GM19351 (cell line): ENCODE results near the gene GLCE.
"Not testable (repeated sequence)": the region's sequence is repeated elsewhere in the genome, so short reads cannot be mapped to it uniquely, and the experiment has no call there.

Experiments used
- ATAC-seq: cut with Tn5 transposase; IDR thresholded peaks from one replicate; pipeline ENCODE4 v1.9.1; 2021; ENCODE audit warnings: mild to moderate bottlenecking, moderate library complexity; ENCODE audit not compliant: unreplicated experiment

The GLCE gene

GRCh38 chr15:69265347-69265955 lies 105.0 kb downstream of the GLCE start:
- no peak for ATAC-seq

DNA sequence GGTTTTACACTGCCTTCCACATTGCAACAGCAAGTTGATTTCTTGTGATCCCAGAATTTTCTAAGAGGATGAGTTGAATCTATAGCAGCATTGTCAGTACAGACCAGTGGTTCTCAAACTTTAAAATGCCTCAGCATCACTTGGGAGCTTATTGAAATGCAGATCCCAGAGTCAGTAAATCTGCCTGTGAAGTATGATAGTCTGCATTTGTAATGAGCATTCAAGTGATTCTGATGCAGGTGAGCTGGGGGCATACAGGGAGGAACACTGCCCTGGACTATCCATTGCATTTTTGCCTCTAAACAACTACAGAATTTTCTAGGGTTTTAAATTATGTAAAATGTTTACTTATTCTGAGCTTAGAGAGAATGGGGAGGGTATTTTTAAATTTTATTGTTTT lies 110.8 kb downstream of the GLCE start:
- ATAC-seq: no peak

- no peak for ATAC-seq
Measured at GRCh38 chr15:69272139-69272538, 111.7 kb downstream of the GLCE start.

DNA sequence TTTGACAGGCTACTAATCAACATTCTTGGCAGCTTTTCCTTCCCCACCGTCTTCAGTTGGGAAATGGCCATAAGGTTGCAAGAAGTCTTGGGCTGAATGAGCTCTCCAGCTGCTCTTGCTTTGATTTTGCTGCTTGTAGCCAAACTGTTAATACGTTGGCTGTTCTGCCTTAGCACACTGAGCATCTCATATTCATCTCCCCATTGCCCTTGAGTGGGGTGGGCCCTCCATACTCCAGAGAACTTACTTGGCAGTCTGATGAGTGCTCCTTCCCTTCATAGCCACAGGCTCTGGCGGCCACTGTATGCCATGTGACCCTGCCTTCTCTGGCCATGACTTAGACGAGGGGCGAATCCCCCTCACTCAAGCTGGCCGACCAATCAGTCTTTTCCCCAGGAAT lies 112.5 kb downstream of the GLCE start:
- ATAC-seq: no peak

DNA sequence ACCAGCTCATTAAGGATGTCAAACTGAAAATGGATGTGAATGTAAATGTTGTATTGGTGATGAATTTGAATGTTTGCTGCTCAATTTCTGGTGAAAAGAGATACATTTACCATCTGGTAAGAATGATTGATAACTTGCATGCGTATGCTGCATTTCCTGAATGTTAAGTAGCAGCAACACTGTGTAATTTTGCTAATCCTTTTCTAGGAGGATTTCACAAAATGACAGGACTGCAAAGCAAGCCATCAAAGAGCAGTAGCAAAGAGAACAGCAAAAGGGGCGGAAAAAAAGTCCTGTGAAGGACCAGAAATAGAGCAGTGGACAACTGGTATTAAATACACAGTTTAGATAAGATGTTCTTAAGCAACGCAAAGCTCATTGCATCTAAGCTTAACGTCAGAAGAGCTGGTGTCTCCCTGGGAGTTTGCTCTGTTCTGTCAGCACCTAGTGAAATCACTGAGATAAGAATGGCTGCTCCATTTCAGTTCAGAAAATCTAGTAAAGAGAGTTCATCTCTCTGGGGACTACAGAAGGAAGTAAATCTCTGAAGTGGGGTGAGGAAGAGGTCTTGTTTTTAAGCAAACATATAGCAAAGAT lies 114.7 kb downstream of the GLCE start:
- no peak for ATAC-seq

GRCh38 chr15:69275933-69276560 lies 115.6 kb downstream of the GLCE start:
- ATAC-seq: no peak

DNA sequence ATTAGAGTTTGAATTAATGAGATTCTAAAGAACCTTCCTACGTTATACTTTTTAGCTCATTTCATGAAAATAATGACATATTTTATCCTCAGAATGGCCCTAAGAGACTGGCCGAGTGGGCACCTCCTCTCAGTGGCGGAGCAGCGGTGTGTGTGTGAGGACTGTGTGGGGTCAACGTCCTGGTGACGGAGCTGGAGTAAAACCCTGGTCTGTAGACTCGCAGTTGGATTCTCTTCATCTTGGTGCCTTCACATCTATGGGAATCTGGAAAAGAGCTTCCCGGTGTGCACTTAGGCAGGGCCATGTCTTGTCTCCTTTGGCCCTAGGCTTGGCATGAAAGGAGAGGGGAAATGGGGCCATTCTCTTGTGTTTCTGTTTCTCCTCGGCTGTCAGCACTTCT lies 116.9 kb downstream of the GLCE start:
- ATAC-seq: no peak

GRCh38 chr15:69279636-69280035 lies 119.2 kb downstream of the GLCE start:
- no peak for ATAC-seq

DNA sequence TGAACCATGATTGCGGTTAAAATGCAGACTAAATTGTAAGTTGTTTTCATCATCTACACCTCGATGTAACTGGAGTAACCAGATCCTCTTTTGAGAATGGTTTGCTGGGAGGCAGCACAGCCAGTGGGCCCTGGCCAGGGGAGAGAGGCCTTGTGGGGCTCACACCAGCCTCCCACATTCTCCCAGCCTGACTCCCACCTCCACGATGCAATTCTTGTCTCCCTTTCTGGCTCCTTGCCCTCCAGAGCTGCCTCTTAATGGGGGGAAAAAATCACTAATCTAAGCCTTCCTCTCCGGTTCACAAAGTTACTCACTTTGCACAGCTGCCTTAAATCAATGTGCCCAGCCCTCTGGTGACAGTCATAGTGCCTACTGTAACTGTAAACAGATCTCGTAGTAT lies 120.3 kb downstream of the GLCE start:
- no peak for ATAC-seq

DNA sequence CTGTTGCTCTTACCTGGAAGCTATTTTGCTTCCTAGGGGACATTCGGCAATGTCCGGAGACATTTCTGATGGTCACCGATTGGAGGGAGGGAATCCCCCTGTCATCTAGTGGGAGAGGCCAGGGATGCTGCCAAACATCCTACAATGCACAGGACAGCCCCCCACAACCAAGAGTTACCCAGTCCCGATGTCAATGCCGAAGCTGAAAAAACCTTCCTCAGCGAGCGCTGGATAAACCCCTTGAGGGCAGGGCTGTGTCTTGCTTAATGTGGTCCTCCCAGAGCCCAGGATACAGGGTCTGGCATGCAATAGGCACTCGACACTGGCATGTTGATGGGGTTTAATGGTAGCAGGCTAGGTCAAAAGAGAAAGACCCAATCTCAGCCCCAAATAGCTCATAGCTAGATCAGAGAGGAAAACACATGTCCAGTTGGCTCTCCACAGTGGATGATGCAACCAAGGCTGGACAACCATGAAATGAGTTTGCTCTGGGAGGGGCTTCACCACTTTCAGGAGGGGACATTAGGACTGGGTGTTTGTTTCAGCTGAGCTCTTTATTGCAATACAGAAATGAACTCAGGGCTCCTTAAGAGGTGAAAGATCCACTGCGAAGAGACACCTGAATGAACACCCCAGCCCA lies 121.8 kb downstream of the GLCE start:
- ATAC-seq: no peak

DNA sequence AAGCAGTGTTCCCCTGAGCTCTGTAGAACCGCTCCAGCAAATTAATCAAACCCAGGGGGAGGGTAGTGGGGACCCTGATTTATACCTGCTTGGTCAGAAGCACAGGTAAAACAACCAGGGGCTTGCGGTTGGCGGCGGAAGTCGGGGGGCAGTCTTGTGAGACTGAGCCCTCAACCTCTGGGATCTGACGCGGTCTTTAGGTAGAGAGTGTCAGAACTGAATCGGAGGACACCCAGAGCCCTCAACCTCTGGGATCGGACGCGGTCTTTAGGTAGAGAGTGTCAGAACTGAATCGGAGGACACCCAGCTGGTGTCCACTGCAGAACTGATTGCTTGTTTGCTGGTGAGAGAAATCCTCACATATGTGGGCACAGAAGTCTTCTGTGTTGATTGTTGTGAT lies 125.4 kb downstream of the GLCE start:
- no peak for ATAC-seq

GRCh38 chr15:69288011-69288410 lies 127.6 kb downstream of the GLCE start:
- no peak for ATAC-seq

DNA sequence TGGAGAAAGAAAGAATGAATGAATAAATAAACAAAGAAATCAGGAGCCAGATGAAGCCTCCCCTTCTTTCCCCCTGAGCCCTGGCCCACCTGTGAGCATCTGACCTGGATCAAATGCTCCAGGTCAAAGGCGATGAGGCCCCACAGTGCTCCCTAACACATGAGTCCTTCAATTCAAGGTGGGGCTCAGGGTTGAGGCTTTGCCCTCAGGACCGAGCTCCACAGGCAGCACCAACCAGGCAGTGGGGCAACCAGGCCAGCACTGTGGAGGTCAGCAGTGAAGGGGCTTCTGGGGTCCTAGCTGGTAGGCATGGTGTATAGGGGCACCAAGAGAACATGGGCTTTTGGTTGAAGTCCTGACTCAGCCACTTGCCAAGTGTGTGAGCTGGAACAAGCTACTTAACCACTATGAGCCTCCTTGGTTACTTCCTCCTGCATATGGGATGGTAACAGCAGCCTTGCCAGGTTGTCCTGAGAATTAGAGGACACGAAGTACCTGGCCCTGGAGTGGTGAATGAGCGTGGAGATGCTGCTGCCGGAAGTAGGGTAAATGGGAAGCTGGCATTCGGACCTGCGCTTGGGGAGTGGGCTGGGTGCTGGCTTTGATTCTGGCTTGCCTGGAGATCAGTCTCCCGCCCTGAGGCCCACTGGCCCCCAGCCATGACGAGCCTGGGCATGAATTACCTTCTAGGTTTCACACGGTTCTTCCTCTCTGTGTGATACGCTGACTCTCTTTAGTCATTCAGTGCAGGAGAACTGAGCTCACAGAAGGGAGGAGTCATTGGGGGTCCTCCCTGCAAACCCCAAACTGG lies 128.3 kb downstream of the GLCE start:
- no peak for ATAC-seq

DNA sequence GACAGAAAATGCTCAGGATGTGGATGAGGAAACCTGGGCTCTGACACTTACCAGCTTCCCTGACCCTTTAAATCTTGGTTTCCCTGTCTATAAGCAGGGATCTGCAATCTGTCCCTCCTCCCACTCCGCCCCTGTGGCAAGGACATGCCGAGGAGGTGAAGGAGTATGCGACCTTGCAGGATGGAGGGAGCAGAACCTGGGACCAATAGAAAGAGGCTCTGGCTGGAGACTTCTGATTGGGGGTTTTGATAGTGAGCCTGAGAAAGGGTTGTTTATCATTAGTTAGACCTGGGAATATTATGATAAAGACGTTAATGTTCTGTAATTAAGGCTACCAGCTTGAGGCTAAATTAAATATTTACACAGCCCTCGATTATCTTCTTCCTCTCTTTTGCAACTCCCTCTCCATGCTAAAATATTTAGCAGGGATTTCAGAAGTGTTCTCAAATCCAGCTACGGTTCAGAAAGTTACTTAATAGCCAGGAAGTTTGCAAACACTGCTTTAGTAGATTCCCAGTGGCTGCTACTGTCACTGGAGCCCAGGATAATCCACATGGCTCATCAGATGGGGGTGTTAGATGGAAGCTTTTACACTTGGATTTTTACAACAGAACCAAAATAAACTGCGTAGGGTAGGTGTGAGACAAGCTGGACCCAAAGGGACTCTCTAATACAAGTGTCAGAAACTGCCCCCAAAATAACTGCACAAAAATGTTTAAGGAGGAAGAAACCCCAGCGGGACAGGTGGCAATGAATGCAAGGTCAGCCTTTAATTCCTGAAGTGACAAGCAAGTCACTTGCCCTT lies 129.1 kb downstream of the GLCE start:
- no peak for ATAC-seq

GRCh38 chr15:69290346-69291164 lies 130.1 kb downstream of the GLCE start:
- ATAC-seq: no peak

DNA sequence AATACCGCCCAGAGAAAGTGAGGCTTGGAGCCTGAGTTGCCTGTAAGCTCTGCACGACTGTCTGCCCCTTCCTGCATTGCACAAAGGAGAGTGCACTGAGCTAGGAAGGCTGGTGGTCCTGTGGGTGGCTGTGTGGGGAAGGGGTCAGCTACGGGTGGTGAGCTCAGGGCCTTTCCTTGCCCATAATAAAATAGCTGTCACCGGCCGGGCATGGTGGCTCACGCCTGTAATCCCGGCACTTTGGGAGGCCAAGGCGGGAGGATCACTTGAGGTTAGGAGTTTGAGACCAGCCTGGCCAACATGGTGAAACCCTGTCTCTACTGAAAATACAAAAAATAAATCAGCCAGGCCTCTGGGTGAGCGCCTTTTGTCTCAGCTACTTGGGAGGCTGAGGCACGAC lies 131.2 kb downstream of the GLCE start:
- ATAC-seq: not testable (repeated sequence)

GRCh38 chr15:69292826-69293420 lies 132.5 kb downstream of the GLCE start:
- no peak for ATAC-seq

DNA sequence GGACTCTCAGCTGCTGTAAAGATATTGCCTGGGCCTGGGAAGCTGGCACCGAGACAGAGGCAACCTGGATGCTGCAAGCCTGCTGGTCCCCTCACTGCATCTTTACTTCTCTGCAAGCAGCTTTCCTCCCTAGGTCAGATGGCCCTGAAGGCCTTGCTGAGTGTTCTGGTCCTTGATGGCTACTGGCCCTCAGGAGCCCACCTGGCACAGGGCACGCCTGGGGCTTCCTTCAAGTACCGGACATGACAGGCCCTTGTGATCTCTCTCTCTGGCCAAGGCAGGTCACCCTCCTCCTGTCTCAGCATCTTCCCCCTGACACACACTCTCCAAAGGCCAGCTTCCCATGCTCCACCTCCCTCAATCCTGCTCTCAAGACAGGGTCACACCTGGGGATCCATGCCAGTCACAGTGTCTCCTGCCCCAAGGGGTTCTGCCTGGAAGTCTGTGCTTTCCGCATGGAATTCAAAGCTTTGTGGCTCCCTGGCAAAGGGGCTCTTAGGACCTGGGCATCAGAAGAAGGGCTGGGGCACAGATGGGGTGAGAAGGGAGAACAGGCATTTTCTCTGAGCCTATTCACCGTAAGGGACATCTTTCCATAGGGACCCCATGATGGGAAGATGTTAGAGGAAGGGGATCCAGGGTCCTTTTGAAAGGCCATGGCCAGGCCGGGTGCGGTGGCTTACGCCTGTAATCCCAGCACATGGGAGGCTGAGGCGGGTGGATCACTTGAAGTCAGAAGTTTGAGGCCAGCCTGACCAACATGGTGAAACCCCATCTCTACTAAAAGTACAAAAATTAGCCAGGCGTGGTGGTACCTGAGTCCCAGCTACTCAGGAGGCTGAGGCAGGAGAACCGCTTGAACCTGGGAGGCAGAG lies 133.5 kb downstream of the GLCE start:
- no peak for ATAC-seq
